ENCODE data around the gene BICRA. TPM values are rescaled to one million over a fixed set of nuclear protein-coding genes. Genes with fewer than 3 reads are reported as not detected.
A peak's percentile ranks its signal among the peaks of the same experiment; 100 is the strongest.

The BICRA gene
- total and polyA plus RNA-seq, 9 of the 15 experiments (the other 6 are each of a cell fraction or from before 2014, with no cell fraction given), result 0.01 to 8.8 (median 1.2) TPM

DNA sequence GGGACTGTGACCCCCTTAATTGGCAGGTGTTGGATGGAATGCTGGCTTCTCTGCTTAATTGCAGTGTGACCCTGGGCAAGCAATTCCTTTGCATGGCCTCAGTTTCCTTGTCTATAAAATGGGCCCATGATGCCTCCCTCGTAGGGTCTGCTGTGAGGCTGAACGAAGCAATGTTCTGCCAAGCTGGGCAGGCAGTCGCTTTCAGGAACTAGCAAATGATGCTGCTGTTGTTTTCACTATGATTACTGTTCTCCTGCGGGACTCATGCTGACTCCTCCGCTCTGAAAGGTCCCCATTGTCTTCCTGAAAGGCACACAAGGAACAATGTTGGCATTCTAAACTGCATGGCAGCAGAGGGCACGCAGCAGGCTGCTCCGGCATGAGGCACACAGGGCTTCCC, 6.8 kb downstream of the BICRA start:
- Histone ChIP-seq H3K4me1 (replicated peaks in 1 of 2; ENCODE audit: control insufficient read depth in 2 of 2, insufficient read depth in 2 of 2, low read length in 2 of 2) (peaks cover 3 to 23% of the 10 kb centered on the region in 2 experiments; a peak in 4 of 5 replicates), H3K79me2 (ENCODE audit: control insufficient read depth, insufficient read depth, low read length) (peaks cover 69% of the 10 kb centered on the region), H3K27me3 (ENCODE audit: control insufficient read depth in 2 of 2, insufficient read depth in 2 of 2, low read length in 2 of 2) (no peaks in the 10 kb centered on the region), H3K36me3 (ENCODE audit: control insufficient read depth, insufficient read depth, low read length) (no peaks in the 10 kb centered on the region; the same call in 2 of the 3 replicates), H2AFZ (ENCODE audit: low read depth, low read length) (no peak overlapping the region), H4K20me1 (replicated peaks; ENCODE audit: control insufficient read depth, insufficient read depth, low read length) (peaks cover 50% of the 10 kb centered on the region), H3K9me1 (ENCODE audit: control insufficient read depth, insufficient read depth, low read length) (no peaks in the 10 kb centered on the region), H3K9ac (ENCODE audit: insufficient read depth in 1 of 2, low read depth in 2 of 2, low read length in 2 of 2) (no peak overlapping the region), H3K9me3 (replicated peaks; ENCODE audit: control insufficient read depth, insufficient read depth, low read depth, low read length) (no peaks in the 10 kb centered on the region), H3K4me2 (ENCODE audit: insufficient read depth, low read length) (no peak overlapping the region), H3K4me3 (no peak overlapping the region), H3K27ac (ENCODE audit: extremely low read depth, low read depth, low read length) (no peak overlapping the region)
- ATAC-seq (no peak), DNase-seq (ENCODE audit: extremely low read depth in 1 of 4, low spot score in 3 of 4) (no peak), FAIRE-seq (no peak)
- TF ChIP-seq ZNF445 (CRISPR knock-in tag; IDR thresholded peaks at IDR 0.05; ENCODE audit: low read depth), result no peak
- peak; percentile 61; the same call in 1 of the 2 replicates for TF ChIP-seq ADNP (tag; IDR thresholded peaks at IDR 0.05)
- no peak for TF ChIP-seq SNRNP70 (optimal IDR thresholded peaks at IDR 0.05; ENCODE audit: low read depth, low read length)
- no peak for TF ChIP-seq ZNF324 (CRISPR knock-in tag; IDR thresholded peaks at IDR 0.05)
- TF ChIP-seq DACH1 (IDR thresholded peaks at IDR 0.05; ENCODE audit: partially characterized antibody), result no peak
- peak; percentile 79 for TF ChIP-seq RBM25 (IDR thresholded peaks at IDR 0.05; ENCODE audit: low read depth, low read length, severe bottlenecking)
- TF ChIP-seq MCM5 (IDR thresholded peaks at IDR 0.05; ENCODE audit: low read depth), result no peak
- 0 out of 2 replicates have a peak, but pooled peaks have one; percentile 60 for TF ChIP-seq BCOR (IDR thresholded peaks at IDR 0.05)
- ChIA-PET POLR2A (interaction anchor here (1.7 kb wide), 1 partner anchor 11 kb away, joined by 5 read pairs; no protein-coding TSS in a partner anchor), CTCF (ENCODE audit: low intra/inter-chr PET ratio) (no interaction called here)
- 94% methylated on average over 7 of the region's 7 CpGs for WGBS (ENCODE audit: insufficient coverage, low coverage, missing lambda C conversion rate)
- intact Hi-C loops (cut with micrococcal nuclease), result no loop called here
- in situ Hi-C loops (cut with MboI), result no loop called here
- BruUV-seq (replicated peaks), result no TSS peak

All from K562 (cell line).